Measurements from ENCODE around the gene CMIP.

DNA sequence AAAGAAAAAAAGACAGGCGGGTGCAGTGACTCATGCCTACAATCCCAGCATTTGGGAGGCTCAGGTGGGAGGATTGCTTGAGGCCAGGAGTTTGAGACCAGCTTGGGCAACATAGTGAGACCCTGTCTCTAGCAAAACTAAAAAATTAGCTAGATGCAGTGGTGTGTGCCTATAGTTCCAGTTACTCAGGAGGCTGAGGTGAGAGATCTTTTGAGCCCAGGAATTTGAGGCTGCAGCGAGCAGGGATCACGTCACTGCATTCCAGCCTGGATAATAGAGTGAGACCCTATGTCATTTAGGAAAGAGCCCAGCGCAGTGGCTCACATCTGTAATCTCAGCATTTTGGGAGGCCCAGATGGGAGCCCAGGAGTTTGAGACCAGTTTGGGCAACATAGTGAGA lies 126.6 kb downstream of the CMIP start:
- TF ChIP-seq ZNF274 (IDR thresholded peaks at IDR 0.05; ENCODE audit: low read depth, low read length) (no peak), SUZ12 (IDR thresholded peaks at IDR 0.05; ENCODE audit: extremely low read depth, insufficient read depth, insufficient read length) (no peak), YY1 (IDR thresholded peaks at IDR 0.05; ENCODE audit: insufficient read depth, insufficient read length) (no peak)

Measured in NT2/D1 (cell line).